Measurements from ENCODE around the gene SLC7A1. TPM values are rescaled to one million over a fixed set of nuclear protein-coding genes. Genes with fewer than 3 reads are reported as not detected.

The SLC7A1 gene
- total RNA-seq, 6 donors from 2014 or later: 2.1 to 38.0 (median 21.5) TPM

- H3K36me3 ChIP-seq: no peaks in the 10 kb centered on the region
- no peak overlapping the region for H3K4me3 ChIP-seq
- H3K9me3 ChIP-seq: no peaks in the 10 kb centered on the region
- 82 to 84% methylated on average over 22 of the region's 22 CpGs for WGBS, 2 donors
- H3K27ac ChIP-seq: no peak overlapping the region
- H3K4me1 ChIP-seq: no peaks in the 10 kb centered on the region
- ATAC-seq (ENCODE audit: low FRiP score in 2 of 2): no peak
- H3K27me3 ChIP-seq: no peaks in the 10 kb centered on the region
- no peak for DNase-seq
- TF ChIP-seq, protein P1, sequence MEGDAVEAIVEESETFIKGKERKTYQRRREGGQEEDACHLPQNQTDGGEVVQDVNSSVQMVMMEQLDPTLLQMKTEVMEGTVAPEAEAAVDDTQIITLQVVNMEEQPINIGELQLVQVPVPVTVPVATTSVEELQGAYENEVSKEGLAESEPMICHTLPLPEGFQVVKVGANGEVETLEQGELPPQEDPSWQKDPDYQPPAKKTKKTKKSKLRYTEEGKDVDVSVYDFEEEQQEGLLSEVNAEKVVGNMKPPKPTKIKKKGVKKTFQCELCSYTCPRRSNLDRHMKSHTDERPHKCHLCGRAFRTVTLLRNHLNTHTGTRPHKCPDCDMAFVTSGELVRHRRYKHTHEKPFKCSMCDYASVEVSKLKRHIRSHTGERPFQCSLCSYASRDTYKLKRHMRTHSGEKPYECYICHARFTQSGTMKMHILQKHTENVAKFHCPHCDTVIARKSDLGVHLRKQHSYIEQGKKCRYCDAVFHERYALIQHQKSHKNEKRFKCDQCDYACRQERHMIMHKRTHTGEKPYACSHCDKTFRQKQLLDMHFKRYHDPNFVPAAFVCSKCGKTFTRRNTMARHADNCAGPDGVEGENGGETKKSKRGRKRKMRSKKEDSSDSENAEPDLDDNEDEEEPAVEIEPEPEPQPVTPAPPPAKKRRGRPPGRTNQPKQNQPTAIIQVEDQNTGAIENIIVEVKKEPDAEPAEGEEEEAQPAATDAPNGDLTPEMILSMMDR (IDR thresholded peaks at IDR 0.05): no peak
- TF ChIP-seq POLR2A (IDR thresholded peaks at IDR 0.05): no peak
- no peak for TF ChIP-seq EP300 (IDR thresholded peaks at IDR 0.05)
- TF ChIP-seq POLR2AphosphoS5 (IDR thresholded peaks at IDR 0.05): no peak
Measured at GRCh38 chr13:29487466-29488454, 107.7 kb downstream of the SLC7A1 start.

DNA sequence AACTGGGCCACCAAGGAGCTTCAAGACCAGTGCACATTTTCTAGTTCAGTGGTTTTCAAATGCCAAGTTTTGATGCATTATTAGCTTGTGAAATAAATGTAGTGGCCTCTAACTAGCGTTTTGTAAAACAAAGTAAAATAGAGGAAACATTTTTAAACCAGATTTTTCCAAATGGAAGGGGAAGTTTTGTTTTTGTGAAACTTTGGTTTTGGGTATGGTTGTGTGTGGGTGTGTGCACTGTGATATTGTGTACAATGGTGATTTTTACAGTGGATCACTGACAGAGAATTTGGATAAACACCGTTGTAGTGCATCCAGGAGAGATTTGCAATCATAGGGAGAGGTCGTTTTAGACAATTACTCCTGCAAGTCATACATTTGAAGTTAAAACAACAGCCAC is 108.9 kb downstream of the SLC7A1 start:
- no peaks in the 10 kb centered on the region for H3K27me3 ChIP-seq
- WGBS, 2 donors: 65 to 69% methylated on average over 3 of the region's 3 CpGs
- TF ChIP-seq, protein P1 (IDR thresholded peaks at IDR 0.05): no peak
- TF ChIP-seq POLR2A (IDR thresholded peaks at IDR 0.05): no peak
- no peak for TF ChIP-seq EP300 (IDR thresholded peaks at IDR 0.05)
- no peak for TF ChIP-seq POLR2AphosphoS5 (IDR thresholded peaks at IDR 0.05)
- no peak overlapping the region for H3K27ac ChIP-seq
- no peak overlapping the region for H3K4me3 ChIP-seq
- H3K4me1 ChIP-seq: no peaks in the 10 kb centered on the region
- DNase-seq (no peak), ATAC-seq (ENCODE audit: low FRiP score in 2 of 2) (no peak)
- H3K9me3 ChIP-seq: no peaks in the 10 kb centered on the region
- no peaks in the 10 kb centered on the region for H3K36me3 ChIP-seq

DNA sequence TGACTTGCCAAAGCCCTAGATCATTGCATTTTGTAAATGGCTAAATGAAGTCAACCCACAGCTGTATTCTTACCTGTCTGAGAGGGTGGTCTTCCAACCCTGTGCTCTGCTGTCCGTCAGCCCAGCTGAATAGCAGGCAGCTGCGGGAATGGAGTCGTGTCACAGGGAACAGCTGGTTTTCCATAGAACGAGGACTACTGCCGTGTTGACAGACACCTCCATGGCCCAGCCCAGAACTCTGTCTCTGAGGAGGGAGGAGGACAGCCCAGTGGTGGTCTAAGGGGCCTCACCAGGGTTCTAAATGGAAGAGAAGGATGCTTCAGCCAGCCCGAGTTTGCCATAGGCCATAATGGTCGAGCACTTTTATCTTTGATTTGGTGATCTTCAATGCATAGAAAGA is 110.7 kb downstream of the SLC7A1 start:
- Histone ChIP-seq H3K4me3 (no peak overlapping the region), H3K9me3 (no peaks in the 10 kb centered on the region), H3K36me3 (no peaks in the 10 kb centered on the region), H3K27ac (no peak overlapping the region), H3K27me3 (no peaks in the 10 kb centered on the region), H3K4me1 (no peaks in the 10 kb centered on the region)
- DNase-seq (no peak), ATAC-seq (ENCODE audit: low FRiP score in 2 of 2) (no peak)
- TF ChIP-seq, protein P1 (IDR thresholded peaks at IDR 0.05): no peak
- TF ChIP-seq EP300 (IDR thresholded peaks at IDR 0.05) (no peak), POLR2AphosphoS5 (IDR thresholded peaks at IDR 0.05) (no peak), POLR2A (IDR thresholded peaks at IDR 0.05) (no peak)
- 74 to 83% methylated on average over 7 of the region's 7 CpGs for WGBS, 2 donors

GRCh38 chr13:29484236-29484635 is 111.3 kb downstream of the SLC7A1 start:
- no peaks in the 10 kb centered on the region for H3K4me1 ChIP-seq
- no peak for DNase-seq
- H3K27me3 ChIP-seq: no peaks in the 10 kb centered on the region
- H3K9me3 ChIP-seq: no peaks in the 10 kb centered on the region
- no peak overlapping the region for H3K27ac ChIP-seq
- no peaks in the 10 kb centered on the region for H3K36me3 ChIP-seq
- ATAC-seq (ENCODE audit: low FRiP score in 2 of 2): no peak
- no peak overlapping the region for H3K4me3 ChIP-seq
- TF ChIP-seq POLR2AphosphoS5 (IDR thresholded peaks at IDR 0.05) (no peak), POLR2A (IDR thresholded peaks at IDR 0.05) (no peak), EP300 (IDR thresholded peaks at IDR 0.05) (no peak)
- TF ChIP-seq, protein P1 (IDR thresholded peaks at IDR 0.05): no peak
- 74 to 77% methylated on average over 4 to 7 of the region's 7 CpGs for WGBS, 2 donors

All from upper lobe of left lung (tissue), 6 donors.